GM23248 (cell line): Measurements from ENCODE around the gene TNFRSF8.

ENCODE experiments used
- EZH2 ChIP-seq: fragments of 200-600 bp; sonication (generic); IDR thresholded peaks from 2 replicates; pipeline ENCODE4 v1.6.1; 2018; ENCODE audit warnings: antibody characterized with exemption, mild to moderate bottlenecking; ENCODE audit not compliant: insufficient read depth, poor library complexity, severe bottlenecking
- EZH2phosphoT487 ChIP-seq: fragments of 200-600 bp; sonication (generic); IDR thresholded peaks from 2 replicates; pipeline ENCODE4 v1.6.1; 2018; ENCODE audit warnings: antibody characterized with exemption, moderate library complexity, mild to moderate bottlenecking, low read depth; ENCODE audit not compliant: insufficient read depth

GRCh38 chr1:12078575-12078937 lies 15.5 kb downstream of the TNFRSF8 start:
- TF ChIP-seq EZH2 (no peak), EZH2phosphoT487 (no peak)
